C1 segment of cervical spinal cord (tissue), 14 donors: ENCODE data around the gene PCNX3.

ENCODE experiments used
- DNase-seq, 14 donors: peaks; one replicate each; lab custom pipeline; 2025; lab: John Stamatoyannopoulos, UW

PCNX3 gene

GRCh38 chr11:65580031-65580692 lies 35.4 kb upstream of the PCNX3 start:
- DNase-seq = no peak

GRCh38 chr11:65580756-65581155 lies 34.8 kb upstream of the PCNX3 start:
- DNase-seq = no peak

- no peak for DNase-seq
Observed at GRCh38 chr11:65581928-65582327, 33.6 kb upstream of the PCNX3 start.

- no peak for DNase-seq
Observed at GRCh38 chr11:65583589-65583988, 32.0 kb upstream of the PCNX3 start.

GRCh38 chr11:65584106-65584505 lies 31.5 kb upstream of the PCNX3 start:
- DNase-seq = no peak

- DNase-seq = peak in 1 of 14 donors; percentile 26
Observed at GRCh38 chr11:65584723-65585171, 30.8 kb upstream of the PCNX3 start.

GRCh38 chr11:65585396-65586246 lies 30.0 kb upstream of the PCNX3 start:
- no peak for DNase-seq

GRCh38 chr11:65586247-65586630 lies 29.3 kb upstream of the PCNX3 start:
- no peak for DNase-seq

- DNase-seq = no peak
Observed at GRCh38 chr11:65586676-65587075, 28.9 kb upstream of the PCNX3 start.

- peak in 3 of 14 donors; percentile 19 to 27 (median 25) for DNase-seq
Observed at GRCh38 chr11:65588199-65589054, 27.1 kb upstream of the PCNX3 start.

GRCh38 chr11:65589444-65590239 lies 25.9 kb upstream of the PCNX3 start:
- DNase-seq = no peak

- no peak for DNase-seq
Observed at GRCh38 chr11:65590240-65590738, 25.3 kb upstream of the PCNX3 start.

- DNase-seq = no peak
Observed at GRCh38 chr11:65591939-65592857, 23.4 kb upstream of the PCNX3 start.

GRCh38 chr11:65592858-65593517 lies 22.6 kb upstream of the PCNX3 start:
- DNase-seq = no peak

GRCh38 chr11:65593518-65594414 lies 21.8 kb upstream of the PCNX3 start:
- peak in 12 of 14 donors; percentile 13 to 87 (median 65) for DNase-seq

- DNase-seq = no peak
Observed at GRCh38 chr11:65595131-65595530, 20.4 kb upstream of the PCNX3 start.

GRCh38 chr11:65595543-65596281 lies 19.9 kb upstream of the PCNX3 start, which contains the start of gene KCNK7:
Gene KCNK7, minus strand, starts transcription at chr11:65595800. Its CDS starts 28 bp downstream, at chr11:65595772.
- DNase-seq = no peak
